Ovary (tissue), 3 donors: Measurements from ENCODE around the gene FAM131C.

Experiments
- EP300 ChIP-seq: sonication (generic); formaldehyde crosslinking; IDR thresholded peaks from one replicate; pipeline ENCODE4 v1.6.1; 2017; ENCODE audit warnings: antibody characterized with exemption
- POLR2A ChIP-seq: fragments of 450-650 bp; IDR thresholded peaks from one replicate; pipeline ENCODE4 v1.6.1; 2017; ENCODE audit warnings: antibody characterized with exemption, mild to moderate bottlenecking, moderate library complexity
- TF ChIP-seq, protein P1 (sequence below), 3 donors: fragments of 450-650 bp in 2 of 3; fragments of 200-600 bp in 1 of 3; IDR thresholded peaks; one replicate each; pipeline versions ENCODE4 v1.5.1 to v1.8.0; 2016 to 2022; ENCODE audit warnings: antibody characterized with exemption in 3 of 3, mild to moderate bottlenecking in 1 of 3
- donor health status: DM: no; HTN: no; CAD: no.

DNA sequence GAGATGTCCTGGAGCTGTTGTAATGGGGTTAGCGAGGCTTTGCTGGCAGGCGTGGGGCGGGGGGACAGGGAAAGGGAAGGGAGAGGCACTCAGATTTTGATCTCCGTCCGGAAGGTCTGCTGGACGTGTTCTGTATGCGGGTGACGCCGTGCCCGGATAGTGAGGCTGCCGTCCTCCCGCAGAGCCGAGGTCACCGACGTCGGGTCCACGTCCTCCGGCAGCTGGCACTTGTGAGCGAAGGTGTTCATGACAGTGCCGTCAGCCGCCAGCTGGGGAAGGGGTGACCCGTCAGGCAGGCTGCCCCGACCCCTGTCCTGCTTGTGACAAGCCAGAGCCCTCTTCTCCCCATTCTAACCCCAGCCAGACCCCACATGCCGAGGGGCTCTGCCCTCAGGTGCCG lies 58.0 kb downstream of the FAM131C start:
- no peak for TF ChIP-seq EP300
- TF ChIP-seq POLR2A, result no peak
- TF ChIP-seq, protein P1, sequence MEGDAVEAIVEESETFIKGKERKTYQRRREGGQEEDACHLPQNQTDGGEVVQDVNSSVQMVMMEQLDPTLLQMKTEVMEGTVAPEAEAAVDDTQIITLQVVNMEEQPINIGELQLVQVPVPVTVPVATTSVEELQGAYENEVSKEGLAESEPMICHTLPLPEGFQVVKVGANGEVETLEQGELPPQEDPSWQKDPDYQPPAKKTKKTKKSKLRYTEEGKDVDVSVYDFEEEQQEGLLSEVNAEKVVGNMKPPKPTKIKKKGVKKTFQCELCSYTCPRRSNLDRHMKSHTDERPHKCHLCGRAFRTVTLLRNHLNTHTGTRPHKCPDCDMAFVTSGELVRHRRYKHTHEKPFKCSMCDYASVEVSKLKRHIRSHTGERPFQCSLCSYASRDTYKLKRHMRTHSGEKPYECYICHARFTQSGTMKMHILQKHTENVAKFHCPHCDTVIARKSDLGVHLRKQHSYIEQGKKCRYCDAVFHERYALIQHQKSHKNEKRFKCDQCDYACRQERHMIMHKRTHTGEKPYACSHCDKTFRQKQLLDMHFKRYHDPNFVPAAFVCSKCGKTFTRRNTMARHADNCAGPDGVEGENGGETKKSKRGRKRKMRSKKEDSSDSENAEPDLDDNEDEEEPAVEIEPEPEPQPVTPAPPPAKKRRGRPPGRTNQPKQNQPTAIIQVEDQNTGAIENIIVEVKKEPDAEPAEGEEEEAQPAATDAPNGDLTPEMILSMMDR (IDR thresholded peaks at IDR 0.05), result no peak
